Left ventricle myocardium inferior (tissue), 1 donor: Measurements from ENCODE around the gene ABHD16B. TPM values are rescaled to one million over a fixed set of nuclear protein-coding genes. Genes with fewer than 3 reads are reported as not detected.

Experiments
- DNase-seq: peaks from one replicate; pipeline ENCODE4 v3.0.0-alpha.2; 2020
- H3K27ac ChIP-seq: fragments of 200-600 bp; replicated peaks from 2 replicates; pipeline ENCODE4 v1.8.0; 2021
- H3K27me3 ChIP-seq: fragments of 200-600 bp; 2 replicates; pipeline ENCODE4 v1.8.0; 2021; ENCODE audit warnings: low read depth
- H3K36me3 ChIP-seq: fragments of 200-600 bp; 2 replicates; pipeline ENCODE4 v1.8.0; 2021
- H3K4me1 ChIP-seq: fragments of 200-600 bp; 2 replicates; pipeline ENCODE4 v1.8.0; 2021
- H3K4me3 ChIP-seq: fragments of 200-600 bp; 2 replicates; pipeline ENCODE4 v1.8.0; 2021; ENCODE audit warnings: mild to moderate bottlenecking, moderate library complexity
- H3K9me3 ChIP-seq: fragments of 200-600 bp; replicated peaks from 2 replicates; pipeline ENCODE4 v1.8.0; 2021
- CTCF ChIP-seq: fragments of 200-600 bp; IDR thresholded peaks from 2 replicates; pipeline ENCODE4 v1.8.0; 2021; ENCODE audit warnings: antibody characterized with exemption, mild to moderate bottlenecking, borderline replicate concordance
- intact Hi-C: fragments of 100-400 bp; cut with micrococcal nuclease; formaldehyde crosslinking; loops from one replicate; pipeline ENCODE4 v1.11.0; 2022
- total RNA-seq: library from RNA; stranded (reverse); fragmentation: NEBNext Ultra II Directional; extraction: Animal tissue kit (Norgen Biotek cat#: 25700); gene quantifications from one replicate; pipeline ENCODE4 v1.2.1, GENCODE V29; 2021
- donor health status: DM: no; HTN: yes; CAD: no; lungs with severe emphysema.

The ABHD16B gene
- total RNA-seq, 1 donor from 2014 or later = not detected

DNA sequence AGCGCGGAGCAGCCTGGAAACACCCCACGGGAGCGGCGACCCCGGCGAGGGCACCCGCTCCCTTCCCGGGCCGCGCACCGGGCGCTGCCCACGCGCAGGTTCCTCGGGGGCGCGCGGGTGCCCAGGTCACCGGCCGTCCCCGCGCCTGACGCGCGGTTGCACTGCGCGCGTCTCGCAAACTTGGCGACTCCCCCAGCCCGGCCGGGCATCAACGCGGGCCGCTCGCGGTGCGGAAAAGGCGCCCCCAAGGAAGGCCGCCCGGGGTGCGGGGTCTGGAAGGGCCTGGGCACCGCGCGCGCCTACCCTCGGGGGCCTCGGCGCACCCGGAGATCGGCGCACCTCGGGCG is 29.7 kb upstream of the ABHD16B start:
- no peak for TF ChIP-seq CTCF
- Histone ChIP-seq H3K36me3 (no peaks in the 10 kb centered on the region), H3K4me3 (peak overlapping the region; percentile 79), H3K27ac (peak overlapping the region; percentile 96), H3K4me1 (peaks cover 75% of the 10 kb centered on the region), H3K27me3 (no peaks in the 10 kb centered on the region), H3K9me3 (no peaks in the 10 kb centered on the region)
- DNase-seq = no peak
- intact Hi-C loops = no loop called here

- peak; percentile 24 for TF ChIP-seq CTCF
- H3K9me3 ChIP-seq = no peaks in the 10 kb centered on the region
- H3K4me1 ChIP-seq = peaks cover 70% of the 10 kb centered on the region
- intact Hi-C loops = no loop called here
- H3K36me3 ChIP-seq = no peaks in the 10 kb centered on the region
- H3K27me3 ChIP-seq = no peaks in the 10 kb centered on the region
- peak overlapping the region; percentile 96 for H3K27ac ChIP-seq
- peak; percentile 64 for DNase-seq
- H3K4me3 ChIP-seq = peak overlapping the region; percentile 79
These were observed 29.2 kb upstream of the ABHD16B start for GRCh38 chr20:63831993-63832686.

DNA sequence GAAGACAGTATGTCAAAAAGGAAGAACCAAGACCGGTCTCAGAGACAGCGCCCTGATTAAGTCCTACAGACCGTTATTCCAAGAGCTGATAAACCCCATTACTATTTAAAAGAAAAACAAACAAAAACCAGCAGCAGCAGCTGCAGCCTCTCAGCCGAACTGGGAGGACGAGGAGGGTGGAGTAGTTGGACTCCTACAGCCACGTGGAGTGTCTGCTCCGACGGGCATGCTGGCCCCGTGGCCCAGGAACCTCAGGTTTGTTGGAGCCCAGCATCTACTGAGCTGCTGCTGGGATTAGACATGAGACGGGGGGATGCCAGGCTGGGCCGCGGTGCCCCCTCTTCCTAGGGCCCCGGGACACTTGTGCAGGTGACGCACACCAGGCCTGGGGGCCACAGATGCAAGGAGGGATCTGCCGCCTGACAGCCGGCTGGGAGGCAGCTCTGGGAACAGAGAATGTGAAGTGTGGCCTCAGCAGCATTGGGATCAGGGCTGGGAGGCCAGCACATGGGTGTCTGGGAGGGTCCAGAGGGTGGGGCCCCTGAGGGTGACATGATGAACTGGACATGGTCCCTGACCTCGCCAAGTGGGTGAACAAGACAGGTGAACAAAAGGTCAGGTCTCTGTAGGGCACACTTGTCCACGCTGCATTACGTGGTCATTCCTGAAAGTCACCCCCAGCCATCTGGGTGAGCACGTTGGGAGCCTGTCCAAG is 27.4 kb upstream of the ABHD16B start:
- H3K27me3 ChIP-seq = no peaks in the 10 kb centered on the region
- DNase-seq = no peak
- no peaks in the 10 kb centered on the region for H3K36me3 ChIP-seq
- no peak overlapping the region for H3K4me3 ChIP-seq
- peaks cover 54% of the 10 kb centered on the region for H3K4me1 ChIP-seq
- H3K27ac ChIP-seq = peak overlapping the region; percentile 96
- H3K9me3 ChIP-seq = no peaks in the 10 kb centered on the region
- intact Hi-C loops = no loop called here
- no peak for TF ChIP-seq CTCF

GRCh38 chr20:63834491-63834880 is 26.8 kb upstream of the ABHD16B start:
- peak overlapping the region; percentile 96 for H3K27ac ChIP-seq
- no peaks in the 10 kb centered on the region for H3K36me3 ChIP-seq
- peaks cover 49% of the 10 kb centered on the region for H3K4me1 ChIP-seq
- no peaks in the 10 kb centered on the region for H3K27me3 ChIP-seq
- intact Hi-C loops = no loop called here
- DNase-seq = no peak
- TF ChIP-seq CTCF = no peak
- no peaks in the 10 kb centered on the region for H3K9me3 ChIP-seq
- H3K4me3 ChIP-seq = no peak overlapping the region

DNA sequence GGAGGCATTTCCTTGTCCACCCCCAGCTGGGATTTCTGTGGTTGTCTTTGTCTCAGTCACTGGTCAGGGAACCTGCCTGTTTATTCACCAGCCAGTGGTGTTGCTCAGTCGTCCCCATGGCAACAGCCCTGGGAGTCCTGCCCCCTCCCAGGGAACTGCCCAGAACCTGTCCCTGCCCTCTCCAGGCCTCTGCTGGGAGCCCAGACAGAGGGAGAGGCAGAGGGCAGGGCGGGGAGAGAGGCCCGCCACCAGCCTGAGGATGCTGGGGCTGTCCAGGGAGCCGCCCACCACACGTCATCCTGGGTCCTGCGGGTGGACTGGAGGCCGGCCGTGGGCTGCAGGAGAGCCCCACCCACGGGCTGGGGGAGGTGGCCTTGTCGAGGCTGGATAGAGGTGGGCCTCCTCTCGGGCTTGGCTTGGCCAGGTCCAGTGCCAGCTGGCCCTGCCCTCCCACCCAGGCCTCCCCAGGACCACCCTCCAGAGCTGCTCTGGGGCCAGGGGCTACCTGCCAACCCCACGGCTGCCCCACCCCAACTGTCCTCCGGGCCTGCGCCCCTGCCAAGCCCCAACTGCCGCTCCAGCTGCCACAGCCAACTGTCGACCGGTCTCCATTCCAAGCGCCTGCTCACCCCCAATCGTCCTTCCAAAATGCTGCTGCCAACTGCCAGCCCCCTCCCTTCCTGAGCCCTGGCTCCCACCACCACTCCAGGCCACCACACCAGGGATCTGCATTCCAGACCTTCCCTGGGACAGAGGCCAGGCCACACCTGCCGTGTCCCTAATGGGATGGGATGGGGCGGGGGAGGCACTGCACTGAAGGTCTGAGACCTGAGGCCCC is 26.1 kb upstream of the ABHD16B start:
- intact Hi-C loops = no loop called here
- no peak for TF ChIP-seq CTCF
- Histone ChIP-seq H3K36me3 (no peaks in the 10 kb centered on the region), H3K9me3 (no peaks in the 10 kb centered on the region), H3K27me3 (no peaks in the 10 kb centered on the region), H3K4me3 (no peak overlapping the region), H3K4me1 (peaks cover 42% of the 10 kb centered on the region), H3K27ac (peak overlapping the region; percentile 96)
- peak; percentile 86 for DNase-seq
